ENCODE measurements around the gene ATP13A2. TPM values are rescaled to one million over a fixed set of nuclear protein-coding genes. Genes with fewer than 3 reads are reported as not detected.

ATP13A2 gene
- total RNA-seq, 4 donors from 2014 or later: 23.8 to 66.5 (median 41.8) TPM

GRCh38 chr1:17033481-17033880, 21.8 kb upstream of the ATP13A2 start:
- H3K4me1 ChIP-seq: no peaks in the 10 kb centered on the region
- TF ChIP-seq POLR2A (IDR thresholded peaks at IDR 0.05) (no peak), CTCF (IDR thresholded peaks at IDR 0.05) (no peak)
- H3K27ac ChIP-seq: no peak overlapping the region
- no peaks in the 10 kb centered on the region for H3K9me3 ChIP-seq
- peaks cover 10 to 95% (median 20%) of the 10 kb centered on the region in 3 donors for H3K36me3 ChIP-seq
- no peak overlapping the region for H3K4me3 ChIP-seq
- intact Hi-C loops (cut with DNase I): no loop called here
- H3K27me3 ChIP-seq: no peaks in the 10 kb centered on the region
- no peak for DNase-seq
- WGBS, 2 donors: 83 to 84% methylated on average over 4 of the region's 4 CpGs

GRCh38 chr1:17032741-17033140, 21.0 kb upstream of the ATP13A2 start:
- H3K4me3 ChIP-seq: no peak overlapping the region
- intact Hi-C loops (cut with DNase I): no loop called here
- no peaks in the 10 kb centered on the region for H3K27me3 ChIP-seq
- H3K9me3 ChIP-seq: no peaks in the 10 kb centered on the region
- no peaks in the 10 kb centered on the region for H3K4me1 ChIP-seq
- 79 to 91% methylated on average over 3 of the region's 3 CpGs for WGBS, 2 donors
- no peak overlapping the region for H3K27ac ChIP-seq
- no peak for DNase-seq
- peaks cover 14 to 95% (median 26%) of the 10 kb centered on the region in 3 donors for H3K36me3 ChIP-seq
- TF ChIP-seq CTCF (IDR thresholded peaks at IDR 0.05) (no peak), POLR2A (IDR thresholded peaks at IDR 0.05) (no peak)

GRCh38 chr1:17031436-17031835, 19.7 kb upstream of the ATP13A2 start:
- no peak for DNase-seq
- H3K27ac ChIP-seq: no peak overlapping the region
- no peaks in the 10 kb centered on the region for H3K4me1 ChIP-seq
- no peak overlapping the region for H3K4me3 ChIP-seq
- WGBS, 2 donors: 93 to 100% methylated on average over 4 of the region's 4 CpGs
- H3K36me3 ChIP-seq: peaks cover 20 to 98% (median 30%) of the 10 kb centered on the region in 3 donors
- TF ChIP-seq CTCF (IDR thresholded peaks at IDR 0.05) (no peak), POLR2A (IDR thresholded peaks at IDR 0.05) (no peak)
- H3K9me3 ChIP-seq: no peaks in the 10 kb centered on the region
- intact Hi-C loops (cut with DNase I): no loop called here
- H3K27me3 ChIP-seq: no peaks in the 10 kb centered on the region

GRCh38 chr1:17030206-17030605, 18.5 kb upstream of the ATP13A2 start:
- H3K4me3 ChIP-seq: no peak overlapping the region
- no peaks in the 10 kb centered on the region for H3K4me1 ChIP-seq
- H3K27ac ChIP-seq: no peak overlapping the region
- no peaks in the 10 kb centered on the region for H3K9me3 ChIP-seq
- intact Hi-C loops (cut with DNase I): no loop called here
- H3K27me3 ChIP-seq: no peaks in the 10 kb centered on the region
- 33 to 37% methylated on average over 4 of the region's 4 CpGs for WGBS, 2 donors
- no peak for TF ChIP-seq CTCF (IDR thresholded peaks at IDR 0.05)
- no peak for TF ChIP-seq POLR2A (IDR thresholded peaks at IDR 0.05)
- peaks cover 20 to 99% (median 36%) of the 10 kb centered on the region in 3 donors for H3K36me3 ChIP-seq
- DNase-seq: no peak

GRCh38 chr1:17028662-17029188, 17.0 kb upstream of the ATP13A2 start:
- H3K4me1 ChIP-seq: no peaks in the 10 kb centered on the region
- H3K9me3 ChIP-seq: no peaks in the 10 kb centered on the region
- H3K36me3 ChIP-seq: peaks cover 30 to 100% (median 49%) of the 10 kb centered on the region in 3 donors
- H3K27me3 ChIP-seq: no peaks in the 10 kb centered on the region
- DNase-seq: no peak
- intact Hi-C loops (cut with DNase I): no loop called here
- WGBS, 2 donors: 73 to 82% methylated on average over 5 of the region's 5 CpGs
- TF ChIP-seq CTCF (IDR thresholded peaks at IDR 0.05): no peak
- no peak for TF ChIP-seq POLR2A (IDR thresholded peaks at IDR 0.05)
- no peak overlapping the region for H3K4me3 ChIP-seq
- H3K27ac ChIP-seq: peak overlapping the region in 1 of 4 donors; percentile 5
